Thyroid gland (tissue), 4 donors: ENCODE data around the gene TMEM242. TPM values are rescaled to one million over a fixed set of nuclear protein-coding genes. Genes with fewer than 3 reads are reported as not detected.

Experiments used
- DNase-seq, 2 donors: peaks; one replicate each; pipeline ENCODE4 v3.0.0-alpha.2; 2019
- H3K27ac ChIP-seq, 3 donors: fragments of 200-600 bp; sonication (generic); 1 replicate in 2 of 3; 2 replicates in 1 of 3; pipeline ENCODE4 v1.5.1; 2016 to 2019; ENCODE audit warnings: mild to moderate bottlenecking in 1 of 3, moderate library complexity in 1 of 3
- H3K27me3 ChIP-seq: fragments of 200-600 bp; sonication (generic); one replicate; pipeline ENCODE4 v1.5.1; 2019
- H3K36me3 ChIP-seq, 2 donors: fragments of 200-600 bp; sonication (generic); one replicate each; pipeline ENCODE4 v1.5.1; 2016 to 2019
- H3K4me1 ChIP-seq, 2 donors: fragments of 200-600 bp; sonication (generic); one replicate each; pipeline ENCODE4 v1.5.1; 2017 to 2019
- H3K4me3 ChIP-seq, 3 donors: fragments of 200-600 bp; sonication (generic); replicated peaks in 1 of 3; 1 replicate in 2 of 3; 2 replicates in 1 of 3; pipeline ENCODE4 v1.5.1; 2016; ENCODE audit warnings: mild to moderate bottlenecking in 1 of 3
- H3K9me3 ChIP-seq: fragments of 200-600 bp; sonication (generic); one replicate; pipeline ENCODE4 v1.5.1; 2017
- CTCF ChIP-seq, 6 experiments: fragments of 200-600 bp in 3 of 6; fragments of 450-650 bp in 3 of 6; sonication (generic) in 3 of 6; IDR thresholded peaks; one replicate each; pipeline ENCODE4 v1.5.1; 2016 to 2019; ENCODE audit warnings: antibody characterized with exemption in 6 of 6, mild to moderate bottlenecking in 2 of 6, inconsistent platforms in 1 of 6, moderate library complexity in 1 of 6
- POLR2A ChIP-seq, 2 donors: fragments of 450-650 bp; IDR thresholded peaks; one replicate each; pipeline ENCODE4 v1.6.1; 2017; ENCODE audit warnings: antibody characterized with exemption in 2 of 2, mild to moderate bottlenecking in 2 of 2, moderate library complexity in 1 of 2
- WGBS, 2 donors: methylation state at CpG; one replicate each; pipeline ENCODE4 v1.1.5; 2017; 5-methylcytosine and 5-hydroxymethylcytosine counted together
- intact Hi-C: fragments of 100-400 bp; cut with DNase I; formaldehyde crosslinking; loops from one replicate; pipeline ENCODE4 v1.15.1; 2023
- total RNA-seq, 4 donors: library from RNA; depleted of rRNA; stranded (reverse); fragments of >200 nt; gene quantifications; one replicate each; pipeline ENCODE4 v1.2.3, GENCODE V29; 2016

TMEM242 gene
- total RNA-seq, 4 donors from 2014 or later = 7.0 to 14.0 (median 9.7) TPM

- Histone ChIP-seq H3K27me3 (no peaks in the 10 kb centered on the region), H3K27ac (no peak overlapping the region), H3K4me3 (no peak overlapping the region), H3K36me3 (no peaks in the 10 kb centered on the region), H3K9me3 (no peaks in the 10 kb centered on the region), H3K4me1 (peaks cover 0 to 16% of the 10 kb centered on the region in 2 donors)
- no peak for TF ChIP-seq CTCF (IDR thresholded peaks at IDR 0.05)
- no peak for TF ChIP-seq POLR2A (IDR thresholded peaks at IDR 0.05)
- no peak for DNase-seq
- intact Hi-C loops = no loop called here
- 84 to 90% methylated on average over 14 of the region's 14 CpGs for WGBS, 2 donors
Measured at GRCh38 chr6:157246771-157247484, 76.4 kb downstream of the TMEM242 start.

- 73 to 88% methylated on average over 12 to 21 of the region's 21 CpGs for WGBS, 2 donors
- TF ChIP-seq POLR2A (IDR thresholded peaks at IDR 0.05) (no peak), CTCF (IDR thresholded peaks at IDR 0.05) (no peak)
Measured at GRCh38 chr6:157246048-157246630, 77.2 kb downstream of the TMEM242 start.

GRCh38 chr6:157245436-157245835, 77.9 kb downstream of the TMEM242 start:
- H3K27ac ChIP-seq = no peak overlapping the region

More at GRCh38 chr6:157246048-157246630, 77.2 kb downstream of the TMEM242 start:
- no peak for DNase-seq
- Histone ChIP-seq H3K9me3 (no peaks in the 10 kb centered on the region), H3K4me1 (peaks cover 0 to 16% of the 10 kb centered on the region in 2 donors), H3K36me3 (no peaks in the 10 kb centered on the region), H3K27me3 (no peaks in the 10 kb centered on the region), H3K27ac (no peak overlapping the region), H3K4me3 (no peak overlapping the region)
- intact Hi-C loops = no loop called here

DNA sequence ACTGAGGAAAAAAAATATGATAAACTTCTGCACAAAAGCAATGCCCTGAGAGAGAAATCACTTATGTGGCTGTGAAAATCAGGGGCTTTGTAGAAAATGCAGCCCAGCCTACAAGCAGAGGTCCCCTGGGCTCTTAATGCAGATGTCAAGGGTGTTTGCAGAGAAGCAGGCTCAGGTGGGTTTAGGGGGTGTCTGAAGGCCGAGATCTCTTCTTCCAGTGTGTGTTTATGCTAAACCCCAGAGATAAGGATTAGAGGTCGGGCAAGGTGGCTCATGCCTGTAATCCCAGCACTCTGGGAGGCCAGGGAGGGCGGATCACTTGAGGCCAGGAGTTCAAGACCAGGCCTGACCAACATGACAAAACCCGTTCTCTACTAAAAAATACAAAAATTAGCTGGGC, 78.5 kb downstream of the TMEM242 start:
- 77 to 92% methylated on average over 4 of the region's 4 CpGs for WGBS, 2 donors
- Histone ChIP-seq H3K27me3 (no peaks in the 10 kb centered on the region), H3K4me3 (no peak overlapping the region), H3K36me3 (no peaks in the 10 kb centered on the region), H3K4me1 (peaks cover 0 to 16% of the 10 kb centered on the region in 2 donors), H3K9me3 (no peaks in the 10 kb centered on the region), H3K27ac (no peak overlapping the region)
- TF ChIP-seq POLR2A (IDR thresholded peaks at IDR 0.05) (no peak), CTCF (IDR thresholded peaks at IDR 0.05) (no peak)
- DNase-seq = no peak
- intact Hi-C loops = no loop called here

More at GRCh38 chr6:157245436-157245835, 77.9 kb downstream of the TMEM242 start:
- H3K9me3 ChIP-seq = no peaks in the 10 kb centered on the region
- intact Hi-C loops = no loop called here
- no peak overlapping the region for H3K4me3 ChIP-seq
- no peaks in the 10 kb centered on the region for H3K36me3 ChIP-seq
- TF ChIP-seq CTCF (IDR thresholded peaks at IDR 0.05) = no peak
- TF ChIP-seq POLR2A (IDR thresholded peaks at IDR 0.05) = no peak
- no peaks in the 10 kb centered on the region for H3K27me3 ChIP-seq
- 39 to 44% methylated on average over 11 to 13 of the region's 13 CpGs for WGBS, 2 donors
- no peak for DNase-seq
- peaks cover 0 to 16% of the 10 kb centered on the region in 2 donors for H3K4me1 ChIP-seq

- H3K36me3 ChIP-seq = no peaks in the 10 kb centered on the region
- peaks cover 0 to 16% of the 10 kb centered on the region in 2 donors for H3K4me1 ChIP-seq
- WGBS, 2 donors = 63 to 80% methylated on average over 4 of the region's 4 CpGs
- intact Hi-C loops = no loop called here
- H3K9me3 ChIP-seq = no peaks in the 10 kb centered on the region
- no peak for DNase-seq
- TF ChIP-seq POLR2A (IDR thresholded peaks at IDR 0.05) (no peak), CTCF (IDR thresholded peaks at IDR 0.05) (no peak)
- no peak overlapping the region for H3K4me3 ChIP-seq
- H3K27ac ChIP-seq = no peak overlapping the region
- H3K27me3 ChIP-seq = no peaks in the 10 kb centered on the region
Measured at GRCh38 chr6:157244175-157244574, 79.1 kb downstream of the TMEM242 start.
